Measurements from ENCODE around the gene TRPC4AP.

The TRPC4AP gene

GRCh38 chr20:35012227-35013069 is 80.2 kb downstream of the TRPC4AP start:
- DNase-seq: no peak

- no peak for DNase-seq
These were observed 80.9 kb downstream of the TRPC4AP start for GRCh38 chr20:35011589-35012226.

GRCh38 chr20:35010405-35011192 is 82.0 kb downstream of the TRPC4AP start:
- no peak for DNase-seq

GRCh38 chr20:35009665-35010328 is 82.8 kb downstream of the TRPC4AP start:
- no peak for DNase-seq

- no peak for DNase-seq
These were observed 83.9 kb downstream of the TRPC4AP start for GRCh38 chr20:35008411-35009342.

GRCh38 chr20:35007891-35008290 is 84.7 kb downstream of the TRPC4AP start:
- no peak for DNase-seq

- DNase-seq: no peak
These were observed 85.2 kb downstream of the TRPC4AP start for GRCh38 chr20:35007413-35007812.

- no peak for DNase-seq
These were observed 86.1 kb downstream of the TRPC4AP start for GRCh38 chr20:35006531-35006971.

- no peak for DNase-seq
These were observed 86.6 kb downstream of the TRPC4AP start for GRCh38 chr20:35006009-35006408.

GRCh38 chr20:35005463-35005961 is 87.1 kb downstream of the TRPC4AP start:
- DNase-seq: no peak

GRCh38 chr20:35004749-35005462 is 87.7 kb downstream of the TRPC4AP start:
- no peak for DNase-seq

GRCh38 chr20:35004051-35004725 is 88.4 kb downstream of the TRPC4AP start:
- DNase-seq: no peak

- no peak for DNase-seq
These were observed 89.2 kb downstream of the TRPC4AP start for GRCh38 chr20:35003211-35004031.

GRCh38 chr20:35002426-35003210 is 90.0 kb downstream of the TRPC4AP start:
- no peak for DNase-seq

GRCh38 chr20:35001596-35002362 is 90.8 kb downstream of the TRPC4AP start:
- no peak for DNase-seq

- no peak for DNase-seq
These were observed 91.5 kb downstream of the TRPC4AP start for GRCh38 chr20:35000922-35001595.

- DNase-seq: no peak
These were observed 92.2 kb downstream of the TRPC4AP start for GRCh38 chr20:35000311-35000921.

Measured in stimulated activated CD8-positive, alpha-beta memory T cell treated with anti-CD3 and anti-CD28 coated beads, Interleukin-4, amount 100 ng/mL, for 48 hours (primary cell).